ENCODE results near the gene HINFP. TPM values are rescaled to one million over a fixed set of nuclear protein-coding genes. Genes with fewer than 3 reads are reported as not detected.

The HINFP gene
- total and polyA plus RNA-seq, 9 of the 15 experiments (the other 6 are each of a cell fraction or from before 2014, with no cell fraction given), result 13.8 to 34.1 (median 22.5) TPM

DNA sequence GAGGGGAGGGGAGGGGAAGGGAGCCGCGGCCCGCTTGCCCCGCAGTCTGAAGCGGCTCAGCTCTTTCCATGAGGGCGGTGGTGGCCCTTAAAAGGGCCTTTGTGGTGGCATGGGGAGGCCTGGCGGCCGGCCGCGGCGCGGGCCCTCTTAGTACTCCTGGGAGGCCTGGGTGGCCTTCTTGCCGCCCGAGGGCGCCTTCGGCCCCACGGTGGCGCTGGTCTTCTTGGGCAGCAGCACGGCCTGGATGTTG lies 26.6 kb upstream of the HINFP start (continued):
- TF ChIP-seq MYNN (IDR thresholded peaks at IDR 0.05) (peak; percentile 83), MYNN (CRISPR knock-in tag; IDR thresholded peaks at IDR 0.05) (no peak), RAD21 (CRISPR knock-in tag; conservative IDR thresholded peaks at IDR 0.05 in 1 of 2, IDR thresholded peaks at IDR 0.05 in 1 of 2) (peak; percentile 44 to 58; a peak in 1 of 4 replicates), NRF1 (conservative IDR thresholded peaks at IDR 0.05 in 1 of 2, IDR thresholded peaks at IDR 0.05 in 1 of 2) (no peak), CSDE1 (IDR thresholded peaks at IDR 0.05) (no peak), ZFP36 (IDR thresholded peaks at IDR 0.05; ENCODE audit: low read depth, low read length, partially characterized antibody) (no peak), NELFE (IDR thresholded peaks at IDR 0.05; ENCODE audit: insufficient read depth, insufficient read length) (no peak), NFE2L1 (tag; IDR thresholded peaks at IDR 0.05; ENCODE audit: borderline replicate concordance, low read depth) (no peak)
- TF ChIP-seq, protein P1, sequence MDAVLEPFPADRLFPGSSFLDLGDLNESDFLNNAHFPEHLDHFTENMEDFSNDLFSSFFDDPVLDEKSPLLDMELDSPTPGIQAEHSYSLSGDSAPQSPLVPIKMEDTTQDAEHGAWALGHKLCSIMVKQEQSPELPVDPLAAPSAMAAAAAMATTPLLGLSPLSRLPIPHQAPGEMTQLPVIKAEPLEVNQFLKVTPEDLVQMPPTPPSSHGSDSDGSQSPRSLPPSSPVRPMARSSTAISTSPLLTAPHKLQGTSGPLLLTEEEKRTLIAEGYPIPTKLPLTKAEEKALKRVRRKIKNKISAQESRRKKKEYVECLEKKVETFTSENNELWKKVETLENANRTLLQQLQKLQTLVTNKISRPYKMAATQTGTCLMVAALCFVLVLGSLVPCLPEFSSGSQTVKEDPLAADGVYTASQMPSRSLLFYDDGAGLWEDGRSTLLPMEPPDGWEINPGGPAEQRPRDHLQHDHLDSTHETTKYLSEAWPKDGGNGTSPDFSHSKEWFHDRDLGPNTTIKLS (IDR thresholded peaks at IDR 0.05; ENCODE audit: borderline replicate concordance, low read depth), result no peak
- TF ChIP-seq, protein P2, sequence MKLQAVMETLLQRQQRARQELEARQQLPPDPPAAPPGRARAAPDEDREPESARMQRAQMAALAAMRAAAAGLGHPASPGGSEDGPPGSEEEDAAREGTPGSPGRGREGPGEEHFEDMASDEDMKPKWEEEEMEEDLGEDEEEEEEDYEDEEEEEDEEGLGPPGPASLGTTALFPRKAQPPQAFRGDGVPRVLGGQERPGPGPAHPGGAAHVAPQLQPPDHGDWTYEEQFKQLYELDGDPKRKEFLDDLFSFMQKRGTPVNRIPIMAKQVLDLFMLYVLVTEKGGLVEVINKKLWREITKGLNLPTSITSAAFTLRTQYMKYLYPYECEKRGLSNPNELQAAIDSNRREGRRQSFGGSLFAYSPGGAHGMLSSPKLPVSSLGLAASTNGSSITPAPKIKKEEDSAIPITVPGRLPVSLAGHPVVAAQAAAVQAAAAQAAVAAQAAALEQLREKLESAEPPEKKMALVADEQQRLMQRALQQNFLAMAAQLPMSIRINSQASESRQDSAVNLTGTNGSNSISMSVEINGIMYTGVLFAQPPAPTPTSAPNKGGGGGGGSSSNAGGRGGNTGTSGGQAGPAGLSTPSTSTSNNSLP (IDR thresholded peaks at IDR 0.05; ENCODE audit: borderline replicate concordance, low read depth, low read length), result no peak
- TF ChIP-seq, protein P3, sequence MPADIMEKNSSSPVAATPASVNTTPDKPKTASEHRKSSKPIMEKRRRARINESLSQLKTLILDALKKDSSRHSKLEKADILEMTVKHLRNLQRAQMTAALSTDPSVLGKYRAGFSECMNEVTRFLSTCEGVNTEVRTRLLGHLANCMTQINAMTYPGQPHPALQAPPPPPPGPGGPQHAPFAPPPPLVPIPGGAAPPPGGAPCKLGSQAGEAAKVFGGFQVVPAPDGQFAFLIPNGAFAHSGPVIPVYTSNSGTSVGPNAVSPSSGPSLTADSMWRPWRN (IDR thresholded peaks at IDR 0.05; ENCODE audit: low read depth), result no peak
- TF ChIP-seq, protein P4, sequence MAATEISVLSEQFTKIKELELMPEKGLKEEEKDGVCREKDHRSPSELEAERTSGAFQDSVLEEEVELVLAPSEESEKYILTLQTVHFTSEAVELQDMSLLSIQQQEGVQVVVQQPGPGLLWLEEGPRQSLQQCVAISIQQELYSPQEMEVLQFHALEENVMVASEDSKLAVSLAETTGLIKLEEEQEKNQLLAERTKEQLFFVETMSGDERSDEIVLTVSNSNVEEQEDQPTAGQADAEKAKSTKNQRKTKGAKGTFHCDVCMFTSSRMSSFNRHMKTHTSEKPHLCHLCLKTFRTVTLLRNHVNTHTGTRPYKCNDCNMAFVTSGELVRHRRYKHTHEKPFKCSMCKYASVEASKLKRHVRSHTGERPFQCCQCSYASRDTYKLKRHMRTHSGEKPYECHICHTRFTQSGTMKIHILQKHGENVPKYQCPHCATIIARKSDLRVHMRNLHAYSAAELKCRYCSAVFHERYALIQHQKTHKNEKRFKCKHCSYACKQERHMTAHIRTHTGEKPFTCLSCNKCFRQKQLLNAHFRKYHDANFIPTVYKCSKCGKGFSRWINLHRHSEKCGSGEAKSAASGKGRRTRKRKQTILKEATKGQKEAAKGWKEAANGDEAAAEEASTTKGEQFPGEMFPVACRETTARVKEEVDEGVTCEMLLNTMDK (IDR thresholded peaks at IDR 0.05; ENCODE audit: borderline replicate concordance, insufficient read depth, low read depth, low read length, poor library complexity, severe bottlenecking), result peak; percentile 92
- TF ChIP-seq, protein P5, sequence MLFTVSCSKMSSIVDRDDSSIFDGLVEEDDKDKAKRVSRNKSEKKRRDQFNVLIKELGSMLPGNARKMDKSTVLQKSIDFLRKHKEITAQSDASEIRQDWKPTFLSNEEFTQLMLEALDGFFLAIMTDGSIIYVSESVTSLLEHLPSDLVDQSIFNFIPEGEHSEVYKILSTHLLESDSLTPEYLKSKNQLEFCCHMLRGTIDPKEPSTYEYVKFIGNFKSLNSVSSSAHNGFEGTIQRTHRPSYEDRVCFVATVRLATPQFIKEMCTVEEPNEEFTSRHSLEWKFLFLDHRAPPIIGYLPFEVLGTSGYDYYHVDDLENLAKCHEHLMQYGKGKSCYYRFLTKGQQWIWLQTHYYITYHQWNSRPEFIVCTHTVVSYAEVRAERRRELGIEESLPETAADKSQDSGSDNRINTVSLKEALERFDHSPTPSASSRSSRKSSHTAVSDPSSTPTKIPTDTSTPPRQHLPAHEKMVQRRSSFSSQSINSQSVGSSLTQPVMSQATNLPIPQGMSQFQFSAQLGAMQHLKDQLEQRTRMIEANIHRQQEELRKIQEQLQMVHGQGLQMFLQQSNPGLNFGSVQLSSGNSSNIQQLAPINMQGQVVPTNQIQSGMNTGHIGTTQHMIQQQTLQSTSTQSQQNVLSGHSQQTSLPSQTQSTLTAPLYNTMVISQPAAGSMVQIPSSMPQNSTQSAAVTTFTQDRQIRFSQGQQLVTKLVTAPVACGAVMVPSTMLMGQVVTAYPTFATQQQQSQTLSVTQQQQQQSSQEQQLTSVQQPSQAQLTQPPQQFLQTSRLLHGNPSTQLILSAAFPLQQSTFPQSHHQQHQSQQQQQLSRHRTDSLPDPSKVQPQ (CRISPR knock-in tag; IDR thresholded peaks at IDR 0.05; ENCODE audit: borderline replicate concordance), result no peak
